Sigmoid colon (tissue), 7 donors: ENCODE results near the gene TBX19. TPM values are rescaled to one million over a fixed set of nuclear protein-coding genes. Genes with fewer than 3 reads are reported as not detected.

ENCODE experiments used
- DNase-seq: peaks from one replicate; pipeline ENCODE4 v3.0.0-alpha.2; 2019
- H3K27ac ChIP-seq, 4 donors: fragments of 200-600 bp; sonication (generic); one replicate each; pipeline ENCODE4 v1.5.1; 2016 to 2019; ENCODE audit warnings: mild to moderate bottlenecking in 1 of 4
- H3K27me3 ChIP-seq, 3 donors: fragments of 200-600 bp; sonication (generic); one replicate each; pipeline ENCODE4 v1.5.1; 2019; ENCODE audit warnings: mild to moderate bottlenecking in 1 of 3
- H3K36me3 ChIP-seq, 4 donors: fragments of 200-600 bp; sonication (generic); one replicate each; pipeline ENCODE4 v1.5.1; 2016 to 2019
- H3K4me1 ChIP-seq, 4 donors: fragments of 200-600 bp; sonication (generic); one replicate each; pipeline ENCODE4 v1.5.1; 2017 to 2019
- H3K4me3 ChIP-seq, 4 donors: fragments of 200-600 bp; sonication (generic); one replicate each; pipeline ENCODE4 v1.5.1; 2017 to 2019; ENCODE audit warnings: mild to moderate bottlenecking in 2 of 4, moderate library complexity in 1 of 4
- H3K9me3 ChIP-seq, 4 donors: fragments of 200-600 bp in 3 of 4; sonication (generic) in 3 of 4; one replicate each; pipeline versions ENCODE4 v1.5.1 to v1.6.1; 2013 to 2019
- EP300 ChIP-seq, 4 donors: sonication (generic); formaldehyde crosslinking; IDR thresholded peaks; one replicate each; pipeline ENCODE4 v1.6.1; 2017; ENCODE audit warnings: antibody characterized with exemption in 4 of 4
- POLR2A ChIP-seq, 2 donors: fragments of 450-650 bp; IDR thresholded peaks; one replicate each; pipeline ENCODE4 v1.6.1; 2016; ENCODE audit warnings: antibody characterized with exemption in 2 of 2, mild to moderate bottlenecking in 2 of 2, moderate library complexity in 2 of 2
- POLR2AphosphoS5 ChIP-seq, 4 donors: sonication (generic); formaldehyde crosslinking; IDR thresholded peaks; one replicate each; pipeline ENCODE4 v1.6.1; 2017; ENCODE audit warnings: antibody characterized with exemption in 4 of 4
- WGBS, 2 donors: extraction: QIAGEN DNeasy Blood & Tissue Kit; methylation state at CpG; one replicate each; pipeline ENCODE4 v1.1.7; 2013; 5-methylcytosine and 5-hydroxymethylcytosine counted together
- intact Hi-C: fragments of 100-400 bp; cut with DNase I; formaldehyde crosslinking; loops from one replicate; pipeline ENCODE4 v1.15.1; 2023
- polyA plus RNA-seq, 3 donors: library from polyadenylated mRNA; stranded (reverse); fragments of 200-250 nt; gene quantifications; one replicate each; pipeline ENCODE4 v1.2.3, GENCODE V29; 2013
- total RNA-seq, 4 donors: library from RNA; depleted of rRNA; stranded (reverse); fragments of >200 nt; gene quantifications; one replicate each; pipeline ENCODE4 v1.1.0, GENCODE V29; 2016
- TF ChIP-seq, protein P1 (sequence below), 4 experiments: fragments of 450-650 bp in 3 of 4; fragments of 200-600 bp in 1 of 4; IDR thresholded peaks; one replicate each; pipeline ENCODE4 v1.5.1; 2016 to 2019; ENCODE audit warnings: antibody characterized with exemption in 4 of 4, mild to moderate bottlenecking in 3 of 4, moderate library complexity in 2 of 4
- donor health status: healthy with polysubstance abuse.
- donor health status: Bipolar disorder and iron deficiency.
- donor health status: healthy.

TBX19 gene
- total and polyA plus RNA-seq, 7 donors = 0.46 to 5.3 (median 2.7) TPM

DNA sequence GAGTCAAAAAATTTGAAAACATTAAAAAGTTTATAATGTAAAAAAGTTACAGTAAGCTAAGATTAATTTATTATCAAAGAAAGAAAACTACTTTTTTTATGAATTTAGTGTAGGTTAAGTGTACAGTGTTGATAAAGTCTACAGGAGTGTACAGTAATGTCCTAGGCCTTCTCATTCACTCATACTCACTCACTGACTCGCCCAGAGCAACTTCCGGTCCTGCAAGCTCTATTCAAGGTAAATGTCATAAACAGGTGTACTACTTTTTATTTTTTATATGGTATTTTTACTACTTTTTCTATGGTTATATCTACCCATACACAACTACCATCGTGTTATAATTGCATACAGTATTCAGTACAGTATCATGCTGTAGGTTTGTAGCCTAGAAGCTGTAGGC lies 49.6 kb downstream of the TBX19 start:
- no peak for TF ChIP-seq POLR2A (IDR thresholded peaks at IDR 0.05)
- TF ChIP-seq, protein P1, sequence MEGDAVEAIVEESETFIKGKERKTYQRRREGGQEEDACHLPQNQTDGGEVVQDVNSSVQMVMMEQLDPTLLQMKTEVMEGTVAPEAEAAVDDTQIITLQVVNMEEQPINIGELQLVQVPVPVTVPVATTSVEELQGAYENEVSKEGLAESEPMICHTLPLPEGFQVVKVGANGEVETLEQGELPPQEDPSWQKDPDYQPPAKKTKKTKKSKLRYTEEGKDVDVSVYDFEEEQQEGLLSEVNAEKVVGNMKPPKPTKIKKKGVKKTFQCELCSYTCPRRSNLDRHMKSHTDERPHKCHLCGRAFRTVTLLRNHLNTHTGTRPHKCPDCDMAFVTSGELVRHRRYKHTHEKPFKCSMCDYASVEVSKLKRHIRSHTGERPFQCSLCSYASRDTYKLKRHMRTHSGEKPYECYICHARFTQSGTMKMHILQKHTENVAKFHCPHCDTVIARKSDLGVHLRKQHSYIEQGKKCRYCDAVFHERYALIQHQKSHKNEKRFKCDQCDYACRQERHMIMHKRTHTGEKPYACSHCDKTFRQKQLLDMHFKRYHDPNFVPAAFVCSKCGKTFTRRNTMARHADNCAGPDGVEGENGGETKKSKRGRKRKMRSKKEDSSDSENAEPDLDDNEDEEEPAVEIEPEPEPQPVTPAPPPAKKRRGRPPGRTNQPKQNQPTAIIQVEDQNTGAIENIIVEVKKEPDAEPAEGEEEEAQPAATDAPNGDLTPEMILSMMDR (IDR thresholded peaks at IDR 0.05) = no peak
- no peak for TF ChIP-seq EP300 (IDR thresholded peaks at IDR 0.05)
- no peak for TF ChIP-seq POLR2AphosphoS5 (IDR thresholded peaks at IDR 0.05)
- no peaks in the 10 kb centered on the region for H3K36me3 ChIP-seq
- peaks cover 0 to 6% (median under 1%) of the 10 kb centered on the region in 4 donors for H3K4me1 ChIP-seq
- WGBS, 2 donors = 31 to 70% methylated on average over 3 of the region's 3 CpGs
- H3K27ac ChIP-seq = no peak overlapping the region
- no peaks in the 10 kb centered on the region for H3K27me3 ChIP-seq
- intact Hi-C loops = no loop called here
- DNase-seq = no peak
- H3K4me3 ChIP-seq = no peak overlapping the region
- no peaks in the 10 kb centered on the region for H3K9me3 ChIP-seq

DNA sequence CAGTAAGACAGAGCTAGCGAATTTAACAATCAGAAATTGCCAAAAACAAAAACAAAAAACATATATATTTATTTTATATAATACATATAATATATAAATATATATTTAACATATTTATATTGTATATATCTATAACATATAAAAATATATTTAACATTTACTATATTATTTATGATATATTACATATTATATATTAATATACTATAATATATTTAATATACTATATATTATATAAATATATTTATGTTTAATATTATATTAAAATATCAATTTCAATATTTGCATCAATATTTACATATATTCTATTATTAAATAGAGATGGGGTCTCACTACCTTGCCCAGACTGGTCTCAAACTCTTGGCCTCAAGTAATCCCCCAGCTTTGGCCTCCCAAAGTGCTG lies 50.9 kb downstream of the TBX19 start:
- DNase-seq = no peak
- Histone ChIP-seq H3K36me3 (no peaks in the 10 kb centered on the region), H3K27me3 (no peaks in the 10 kb centered on the region), H3K27ac (no peak overlapping the region), H3K4me3 (no peak overlapping the region), H3K4me1 (peaks cover 0 to 9% (median 5%) of the 10 kb centered on the region in 4 donors), H3K9me3 (no peaks in the 10 kb centered on the region)
- TF ChIP-seq POLR2A (IDR thresholded peaks at IDR 0.05) (no peak), POLR2AphosphoS5 (IDR thresholded peaks at IDR 0.05) (no peak)
- 93 to 98% methylated on average over 1 of the region's 1 CpG for WGBS, 2 donors
- intact Hi-C loops = no loop called here

- no peaks in the 10 kb centered on the region for H3K36me3 ChIP-seq
- intact Hi-C loops = no loop called here
- no peaks in the 10 kb centered on the region for H3K9me3 ChIP-seq
- WGBS, 2 donors = 43 to 78% methylated on average over 6 of the region's 6 CpGs
- H3K4me3 ChIP-seq = no peak overlapping the region
- TF ChIP-seq POLR2A (IDR thresholded peaks at IDR 0.05) (no peak), POLR2AphosphoS5 (IDR thresholded peaks at IDR 0.05) (no peak), EP300 (IDR thresholded peaks at IDR 0.05) (no peak)
- TF ChIP-seq, protein P1 (IDR thresholded peaks at IDR 0.05) = no peak
- peaks cover 0 to 9% (median 5%) of the 10 kb centered on the region in 4 donors for H3K4me1 ChIP-seq
- H3K27me3 ChIP-seq = no peaks in the 10 kb centered on the region
- no peak overlapping the region for H3K27ac ChIP-seq
- DNase-seq = no peak
Measured at GRCh38 chr1:168333562-168334276, 53.0 kb downstream of the TBX19 start.

DNA sequence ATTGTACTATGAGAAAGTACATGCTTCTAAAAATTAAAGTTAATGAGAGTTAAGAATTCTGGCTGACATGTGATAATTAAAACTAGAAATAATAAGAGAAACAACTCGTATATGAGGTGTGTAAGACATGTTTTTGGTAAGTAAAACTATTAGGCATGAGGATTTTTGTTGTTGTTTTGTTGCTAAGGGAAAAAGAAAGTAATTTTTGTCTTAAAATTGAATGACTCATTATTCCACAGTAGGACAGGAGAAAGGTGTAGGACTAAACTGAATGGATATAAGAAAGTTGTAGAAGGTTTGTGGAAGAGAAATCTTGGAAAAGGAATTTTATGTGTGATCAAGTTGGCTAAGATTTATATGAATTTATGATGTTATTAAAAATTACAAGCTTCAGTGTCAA lies 54.8 kb downstream of the TBX19 start:
- TF ChIP-seq, protein P1 (IDR thresholded peaks at IDR 0.05) = no peak
- TF ChIP-seq EP300 (IDR thresholded peaks at IDR 0.05) (no peak), POLR2AphosphoS5 (IDR thresholded peaks at IDR 0.05) (no peak), POLR2A (IDR thresholded peaks at IDR 0.05) (no peak)
- Histone ChIP-seq H3K36me3 (no peaks in the 10 kb centered on the region), H3K4me3 (no peak overlapping the region), H3K27ac (no peak overlapping the region), H3K4me1 (peaks cover 0 to 9% (median 5%) of the 10 kb centered on the region in 4 donors), H3K27me3 (no peaks in the 10 kb centered on the region), H3K9me3 (no peaks in the 10 kb centered on the region)
- no peak for DNase-seq
- WGBS, 2 donors = 70 to 80% methylated on average over 1 of the region's 1 CpG
- intact Hi-C loops = no loop called here

DNA sequence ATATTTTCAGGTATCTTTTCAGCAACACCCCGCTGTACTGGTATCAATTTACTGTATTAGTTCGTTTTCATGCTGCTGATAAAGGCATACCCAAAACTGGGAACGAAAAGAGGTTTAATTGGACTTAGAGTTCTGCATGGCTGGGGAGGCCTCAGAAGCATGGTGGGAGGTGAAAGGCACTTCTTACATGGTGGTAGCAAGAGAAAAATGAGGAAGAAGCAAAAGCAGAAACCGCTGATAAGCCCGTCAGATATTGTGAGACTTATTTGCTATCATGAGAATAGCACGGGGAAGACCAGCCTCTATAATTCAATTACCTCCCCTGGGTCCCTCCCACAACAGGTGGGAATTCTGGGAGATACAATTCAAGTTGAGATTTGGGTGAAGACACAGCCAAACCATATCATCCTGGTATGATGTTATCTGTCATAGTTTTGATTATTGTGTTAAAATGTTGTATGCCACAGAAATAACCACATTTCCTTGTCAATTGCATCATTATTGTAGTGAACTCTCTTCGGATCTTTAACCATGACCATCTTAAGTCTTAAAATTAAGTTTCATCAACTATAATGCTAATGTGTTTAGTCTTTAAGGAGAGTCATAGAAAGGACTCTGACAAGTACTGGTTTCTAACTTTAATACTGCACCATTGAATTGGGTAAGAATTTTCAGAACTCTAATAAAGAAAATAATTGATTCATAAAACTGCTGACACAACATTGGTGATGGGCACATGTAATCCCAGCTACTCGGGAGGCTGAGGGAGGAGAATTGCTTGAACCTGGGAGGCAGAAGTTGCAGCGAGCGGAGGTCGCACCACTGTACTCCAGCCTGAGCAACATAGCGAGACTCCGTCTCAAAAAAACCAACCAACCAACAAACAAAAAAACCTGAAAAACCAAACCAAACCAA lies 58.2 kb downstream of the TBX19 start:
- WGBS, 2 donors = 89 to 92% methylated on average over 13 of the region's 13 CpGs
- H3K27ac ChIP-seq = no peak overlapping the region
- no peak for DNase-seq
- intact Hi-C loops = no loop called here
- TF ChIP-seq, protein P1 (IDR thresholded peaks at IDR 0.05) = no peak
- TF ChIP-seq EP300 (IDR thresholded peaks at IDR 0.05) (no peak), POLR2A (IDR thresholded peaks at IDR 0.05) (no peak), POLR2AphosphoS5 (IDR thresholded peaks at IDR 0.05) (no peak)
- peaks cover 0 to 26% (median 19%) of the 10 kb centered on the region in 4 donors for H3K4me1 ChIP-seq
- H3K27me3 ChIP-seq = no peaks in the 10 kb centered on the region
- H3K36me3 ChIP-seq = no peaks in the 10 kb centered on the region
- H3K4me3 ChIP-seq = no peak overlapping the region
- no peaks in the 10 kb centered on the region for H3K9me3 ChIP-seq
